Measurements from ENCODE around the gene R3HDM4.

DNA sequence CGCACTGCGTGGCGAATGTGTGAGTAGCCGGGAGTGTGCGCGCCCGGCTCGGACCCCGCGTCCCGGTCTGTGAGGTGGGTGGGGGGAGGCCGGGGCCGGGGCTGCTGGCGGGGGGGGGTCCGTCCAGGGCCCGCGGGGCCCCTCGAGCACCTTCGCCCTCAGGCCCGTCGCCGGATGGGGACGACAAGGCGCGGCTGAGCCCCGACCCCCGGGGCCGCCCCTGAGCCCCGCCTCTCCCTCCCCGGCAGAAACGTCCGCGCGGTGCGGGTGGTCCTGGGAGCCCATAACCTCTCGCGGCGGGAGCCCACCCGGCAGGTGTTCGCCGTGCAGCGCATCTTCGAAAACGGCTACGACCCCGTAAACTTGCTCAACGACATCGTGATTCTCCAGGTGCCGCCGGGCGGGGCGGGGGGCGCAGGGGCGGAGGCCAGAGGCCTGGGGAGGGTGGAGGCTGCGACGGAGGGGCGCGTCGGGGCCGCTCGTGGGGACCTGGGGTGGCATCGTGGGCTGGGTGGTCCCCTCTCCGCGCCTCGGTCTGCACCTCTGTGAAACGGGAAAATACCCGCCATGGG, 59.9 kb downstream of the R3HDM4 start:
- TF ChIP-seq CTCF (IDR thresholded peaks at IDR 0.05; ENCODE audit: insufficient read depth, low read length, poor library complexity, severe bottlenecking) (no peak), EZH2phosphoT487 (conservative IDR thresholded peaks at IDR 0.05; ENCODE audit: low read length) (no peak)
